ENCODE results near the gene TK1.
A peak's percentile ranks its signal among the peaks of the same experiment; 100 is the strongest.

Gene TK1

GRCh38 chr17:78132767-78133178 lies 54.1 kb downstream of the TK1 start:
- no peak for DNase-seq

- peak; percentile 60 for DNase-seq
These were observed 54.7 kb downstream of the TK1 start for GRCh38 chr17:78132084-78132676.

DNA sequence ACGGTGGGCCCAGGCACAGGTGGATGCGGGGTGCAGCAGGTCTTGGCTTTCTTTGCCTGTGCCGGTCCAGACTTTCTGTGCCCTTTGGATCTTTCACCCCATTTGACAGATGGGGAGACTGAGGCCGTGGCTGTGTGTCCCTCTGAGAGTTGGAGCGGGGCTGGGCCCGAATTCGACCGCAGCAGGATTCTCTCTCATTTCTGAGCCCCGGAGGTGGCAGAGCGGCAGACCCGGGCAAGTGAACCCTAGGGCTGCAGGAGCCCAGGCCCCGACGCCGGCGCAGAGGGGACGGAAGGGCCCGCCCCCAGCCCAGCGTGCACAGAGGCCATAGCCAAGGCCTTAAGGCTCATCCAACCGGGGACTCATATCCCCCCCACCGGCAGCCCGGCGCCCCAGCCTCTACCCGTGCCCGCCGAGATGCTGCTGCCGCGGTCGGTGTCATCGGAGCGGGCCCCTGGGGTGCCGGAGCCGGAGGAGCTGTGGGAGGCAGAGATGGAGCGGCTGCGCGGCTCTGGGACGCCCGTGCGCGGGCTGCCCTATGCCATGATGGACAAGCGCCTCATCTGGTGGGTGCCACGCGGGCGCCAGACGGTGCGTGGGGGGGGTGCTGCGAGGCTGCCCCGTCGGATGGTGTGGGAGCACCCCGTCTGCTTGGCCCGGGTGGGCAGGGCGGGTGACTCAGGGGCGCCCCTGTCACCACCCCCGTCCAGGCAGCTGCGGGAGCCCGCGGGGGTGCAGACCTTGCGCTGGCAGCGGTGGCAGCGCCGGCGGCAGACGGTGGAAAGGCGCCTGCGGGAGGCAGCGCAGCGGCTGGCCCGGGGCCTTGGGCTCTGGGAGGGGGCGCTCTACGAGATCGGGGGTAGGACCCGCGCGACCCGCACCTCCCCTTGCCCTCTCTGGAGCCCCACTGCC lies 55.4 kb downstream of the TK1 start:
- peak; percentile 54 for DNase-seq

- DNase-seq: peak; percentile 75
These were observed 56.3 kb downstream of the TK1 start, which contains the start of gene TMC8 for GRCh38 chr17:78130437-78131101. TMC8 (plus strand) TSS chr17:78130771; CDS start chr17:78131589, 818 bp downstream.

GRCh38 chr17:78130090-78130436 lies 56.8 kb downstream of the TK1 start:
- DNase-seq: no peak

DNA sequence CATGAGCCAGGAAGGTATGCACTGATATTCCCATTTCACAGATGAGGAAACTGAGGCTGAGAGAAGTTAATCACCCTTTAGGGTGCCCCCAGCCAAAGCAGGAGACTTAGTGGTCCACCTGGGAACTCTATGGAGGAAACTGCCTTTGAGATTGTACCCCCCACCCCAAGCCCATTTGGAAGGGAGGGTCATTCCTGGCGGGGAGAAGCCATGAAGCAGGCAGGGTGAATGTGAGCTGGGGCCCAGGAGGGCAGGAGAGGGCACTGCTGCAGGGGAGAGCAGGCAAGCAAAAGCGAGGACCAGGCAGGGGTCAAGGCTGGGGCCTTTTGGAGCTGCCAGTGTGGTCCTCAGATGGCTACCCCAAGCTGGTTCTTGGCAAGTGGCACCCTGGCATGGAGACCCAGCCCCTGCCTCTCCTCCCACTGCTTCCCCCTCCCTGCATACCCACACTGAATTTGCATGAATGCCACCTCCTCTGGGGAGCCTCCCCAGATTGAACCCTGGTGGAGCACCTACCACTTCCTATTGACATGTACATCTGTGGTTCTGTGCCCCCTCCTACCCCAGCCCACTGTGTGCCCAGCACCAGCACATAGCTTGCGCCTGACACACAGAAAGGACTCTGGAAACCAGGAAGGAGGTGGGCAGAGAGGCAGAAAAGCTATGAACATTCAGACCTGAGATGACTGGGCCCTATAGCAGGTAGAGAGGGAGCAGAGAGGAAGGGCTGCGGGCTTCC lies 57.3 kb downstream of the TK1 start:
- DNase-seq: no peak

GRCh38 chr17:78128551-78129350 lies 58.1 kb downstream of the TK1 start, which contains the start of gene TMC6:
TMC6 (minus strand) TSS chr17:78128755; CDS start chr17:78126832, 1,923 bp downstream.
- peak; percentile 67 for DNase-seq

DNA sequence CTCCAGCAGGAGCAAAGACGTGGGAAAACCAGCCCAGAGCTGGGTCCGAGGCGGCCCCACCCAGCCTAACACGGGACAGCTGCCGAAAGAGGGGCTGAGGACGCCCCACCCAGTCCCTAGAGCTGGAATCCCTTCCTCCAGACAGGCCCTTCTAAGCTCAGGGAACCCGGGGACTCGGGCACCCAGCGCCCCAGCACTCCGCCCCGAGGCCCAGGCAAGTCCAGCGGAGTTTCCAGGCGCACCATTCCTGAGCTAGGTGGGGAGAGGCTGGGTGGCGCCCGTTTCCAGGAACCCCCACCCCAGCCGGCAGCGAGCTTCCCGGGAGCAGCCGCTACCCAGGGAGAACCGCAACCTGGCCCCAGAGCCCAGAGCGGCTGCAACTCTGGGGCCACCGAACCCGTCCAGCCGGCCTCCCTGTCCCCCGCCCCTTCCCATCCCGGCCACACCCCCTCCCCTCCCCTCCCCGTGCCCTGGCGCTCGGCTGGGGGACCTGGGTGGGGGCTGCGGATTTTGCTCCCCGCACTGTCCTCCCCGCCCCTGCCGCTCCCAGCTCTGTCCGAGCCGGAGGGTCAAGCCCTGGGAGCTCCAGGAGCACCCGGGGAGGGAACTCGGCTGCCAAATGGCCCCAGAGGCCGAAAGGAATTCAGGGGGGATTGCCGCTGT lies 58.8 kb downstream of the TK1 start:
- no peak for DNase-seq

DNA sequence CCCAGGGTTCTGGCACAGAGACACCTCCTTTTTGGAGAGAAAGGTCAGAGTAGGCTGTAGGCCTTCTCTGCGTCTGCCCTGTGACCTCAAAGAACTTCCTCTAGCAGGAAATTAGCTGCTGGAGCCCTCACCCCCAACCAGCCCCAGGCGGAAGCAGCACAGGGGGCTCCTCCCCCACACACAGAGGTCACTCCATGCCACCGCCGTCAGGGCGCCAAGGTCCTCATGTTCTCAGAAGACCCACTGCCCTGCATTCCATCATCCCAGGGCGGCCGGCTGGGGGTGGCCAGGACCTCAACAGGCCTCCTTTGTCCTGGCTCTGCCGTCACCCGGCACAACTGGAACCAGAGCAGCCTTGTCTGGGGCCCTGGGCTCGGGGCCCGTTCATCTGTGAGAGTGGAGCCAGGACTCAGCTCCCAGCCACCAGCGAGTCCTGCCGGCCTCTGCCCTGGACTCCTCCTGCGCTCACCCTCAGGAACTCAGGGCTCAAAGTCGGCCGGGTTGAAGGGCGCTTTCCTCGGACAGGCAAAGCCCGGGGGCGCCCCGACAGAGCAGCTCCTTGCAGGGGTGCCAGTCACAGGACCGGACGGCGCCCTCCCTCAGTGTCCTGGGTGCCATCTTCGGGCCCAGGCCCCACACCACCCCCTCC lies 59.5 kb downstream of the TK1 start:
- peak; percentile 58 for DNase-seq

DNA sequence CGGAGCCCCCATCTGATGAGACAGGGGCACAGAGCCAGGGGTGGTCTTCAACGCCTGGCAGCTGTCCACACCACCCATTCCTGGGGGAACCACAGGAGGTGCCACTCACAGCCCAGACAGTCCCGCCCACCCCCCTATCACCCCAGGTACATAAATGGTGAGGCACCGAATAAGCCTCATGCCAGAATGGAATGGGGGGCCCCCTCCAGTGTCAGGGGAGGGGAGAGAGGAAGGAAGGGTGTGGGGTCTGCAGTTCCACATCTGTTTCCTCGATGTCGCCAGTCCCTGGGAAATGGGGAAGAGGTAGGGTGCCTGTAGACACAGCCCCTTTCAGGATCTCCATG lies 60.0 kb downstream of the TK1 start:
- DNase-seq: no peak

- DNase-seq: no peak
These were observed 60.6 kb downstream of the TK1 start for GRCh38 chr17:78125976-78126894.

GRCh38 chr17:78125138-78125913 lies 61.5 kb downstream of the TK1 start:
- DNase-seq: no peak

DNA sequence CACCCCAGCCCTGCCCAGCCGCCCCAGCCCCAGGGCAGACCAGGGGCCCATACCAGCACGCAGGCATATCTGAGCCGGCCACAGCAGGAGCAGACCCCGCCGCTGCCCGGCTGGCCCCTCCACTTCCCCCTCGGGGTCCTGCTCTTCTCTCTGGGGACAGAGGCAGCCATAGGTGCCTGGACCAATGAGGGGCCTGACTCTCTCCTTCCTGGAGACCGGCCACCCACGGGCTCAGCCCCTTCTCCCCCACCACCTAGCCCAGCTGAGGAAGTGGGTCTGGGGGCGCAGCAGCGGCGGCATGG lies 62.1 kb downstream of the TK1 start:
- DNase-seq: no peak
